HEK293 (cell line): ENCODE measurements around the gene DNAJC6.

Experiments used
- ATF2 ChIP-seq: fragments of 450-650 bp; formaldehyde crosslinking; IDR thresholded peaks from 2 replicates; pipeline ENCODE4 v1.5.1; 2016; ENCODE audit warnings: missing biosample characterization, missing genetic modification characterization, low read depth
- CTCF ChIP-seq: fragments of 450-650 bp; formaldehyde crosslinking; IDR thresholded peaks from 2 replicates; pipeline ENCODE4 v1.5.1; 2016; ENCODE audit warnings: missing biosample characterization, missing genetic modification characterization
- GLI4 ChIP-seq: fragments of 450-650 bp; formaldehyde crosslinking; IDR thresholded peaks from 2 replicates; pipeline ENCODE4 v1.5.1; 2016; ENCODE audit warnings: missing biosample characterization, missing genetic modification characterization
- KLF10 ChIP-seq: fragments of 450-650 bp; IDR thresholded peaks from 2 replicates; pipeline ENCODE4 v1.5.1; 2018; ENCODE audit warnings: missing biosample characterization, mild to moderate bottlenecking, missing genetic modification characterization
- MEIS1 ChIP-seq: sonication (generic); formaldehyde crosslinking; IDR thresholded peaks from 2 replicates; pipeline ENCODE4 v1.8.1; 2022; ENCODE audit warnings: missing genetic modification reagents, mild to moderate bottlenecking, borderline replicate concordance
- MYNN ChIP-seq: fragments of 450-650 bp; formaldehyde crosslinking; IDR thresholded peaks from 2 replicates; pipeline ENCODE4 v1.5.1; 2016; ENCODE audit warnings: missing biosample characterization, missing genetic modification characterization, borderline replicate concordance
- ZBTB20 ChIP-seq: fragments of 450-650 bp; formaldehyde crosslinking; IDR thresholded peaks from 2 replicates; pipeline ENCODE4 v1.5.1; 2016; ENCODE audit warnings: missing biosample characterization, missing genetic modification characterization
- ZBTB26 ChIP-seq: fragments of 450-650 bp; formaldehyde crosslinking; optimal IDR thresholded peaks from 2 replicates; pipeline ENCODE3; 2016; ENCODE audit warnings: missing biosample characterization, mild to moderate bottlenecking, missing genetic modification characterization
- ZFHX2 ChIP-seq: fragments of 450-650 bp; formaldehyde crosslinking; conservative IDR thresholded peaks from 2 replicates; pipeline ENCODE4 v1.5.1; 2016; ENCODE audit warnings: missing biosample characterization, missing genetic modification characterization
- ZNF174 ChIP-seq: fragments of 450-650 bp; formaldehyde crosslinking; IDR thresholded peaks from 2 replicates; pipeline ENCODE4 v1.5.0; 2017; ENCODE audit warnings: missing biosample characterization, mild to moderate bottlenecking, missing genetic modification characterization
- ZNF274 ChIP-seq, 2 experiments: fragments of 200-500 bp in 1 of 2; fragments of 450-650 bp in 1 of 2; sonication (Bioruptor generic) in 1 of 2; formaldehyde crosslinking in 1 of 2; IDR thresholded peaks; 2 replicates each; pipeline versions ENCODE4 v1.5.1 to v1.6.1; 2014 to 2016; ENCODE audit warnings: borderline replicate concordance in 1 of 2, inconsistent platforms in 1 of 2, low read length in 1 of 2, missing biosample characterization in 1 of 2, missing genetic modification characterization in 1 of 2
- ZNF645 ChIP-seq: fragments of 450-650 bp; formaldehyde crosslinking; IDR thresholded peaks from 2 replicates; pipeline ENCODE4; 2016; ENCODE audit warnings: missing biosample characterization, missing genetic modification characterization
- ZNF707 ChIP-seq: fragments of 450-650 bp; formaldehyde crosslinking; IDR thresholded peaks from 2 replicates; pipeline ENCODE4 v1.5.1; 2016; ENCODE audit warnings: missing biosample characterization, missing genetic modification characterization

- TF ChIP-seq CTCF (no peak), ZNF274 (IDR thresholded peaks at IDR 0.05; ENCODE audit: low read length) (no peak), ZNF274 (tag by site-specific recombination; IDR thresholded peaks at IDR 0.05; ENCODE audit: borderline replicate concordance) (no peak), ZBTB26 (tag by site-specific recombination) (no peak), ZNF645 (tag by site-specific recombination) (no peak), ZNF707 (no peak), MYNN (tag by site-specific recombination) (no peak), ZBTB20 (tag by site-specific recombination) (no peak), KLF10 (tag by site-specific recombination) (no peak), ATF2 (no peak), MEIS1 (CRISPR knock-in tag) (no peak), GLI4 (tag by site-specific recombination) (no peak), ZFHX2 (tag by site-specific recombination) (no peak), ZNF174 (tag by site-specific recombination) (no peak)
These were observed 51.3 kb downstream of the DNAJC6 start for GRCh38 chr1:65360648-65361047.
